Fibroblast of peridontal ligament (primary cell): ENCODE measurements around the gene MIEF2.
"Not testable (repeated sequence)": the region's sequence is repeated elsewhere in the genome, so short reads cannot be mapped to it uniquely, and the experiment has no call there.

Experiments
- DNase-seq: peaks from one replicate; pipeline ENCODE4 v3.0.0-alpha.2; 2010; ENCODE audit errors: extremely low read depth

The MIEF2 gene

DNA sequence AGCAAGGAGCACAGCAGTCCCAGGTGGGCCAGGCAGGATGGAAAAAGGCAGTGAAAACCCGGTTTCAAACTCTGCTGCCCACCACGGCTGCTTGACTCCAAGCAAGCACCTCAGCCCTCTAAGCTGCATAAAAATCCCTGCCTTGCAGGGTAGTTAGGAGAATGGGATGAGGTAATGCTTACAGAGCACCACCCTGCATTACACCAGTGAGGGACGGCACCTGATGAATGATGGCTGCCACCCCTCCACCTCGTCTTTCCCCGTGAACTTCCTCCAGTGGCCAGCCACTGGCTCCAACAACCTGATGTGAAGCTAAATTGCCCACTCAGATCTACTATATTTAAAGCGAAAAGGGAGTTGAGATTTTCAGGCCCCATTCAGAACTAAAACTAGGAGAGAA, 21.3 kb downstream of the MIEF2 start:
- no peak for DNase-seq

GRCh38 chr17:18285296-18285695, 24.8 kb downstream of the MIEF2 start:
- DNase-seq, result no peak

GRCh38 chr17:18291718-18292540, 31.5 kb downstream of the MIEF2 start:
- no peak for DNase-seq

GRCh38 chr17:18298061-18298460, 37.6 kb downstream of the MIEF2 start:
- DNase-seq, result not testable (repeated sequence)

DNA sequence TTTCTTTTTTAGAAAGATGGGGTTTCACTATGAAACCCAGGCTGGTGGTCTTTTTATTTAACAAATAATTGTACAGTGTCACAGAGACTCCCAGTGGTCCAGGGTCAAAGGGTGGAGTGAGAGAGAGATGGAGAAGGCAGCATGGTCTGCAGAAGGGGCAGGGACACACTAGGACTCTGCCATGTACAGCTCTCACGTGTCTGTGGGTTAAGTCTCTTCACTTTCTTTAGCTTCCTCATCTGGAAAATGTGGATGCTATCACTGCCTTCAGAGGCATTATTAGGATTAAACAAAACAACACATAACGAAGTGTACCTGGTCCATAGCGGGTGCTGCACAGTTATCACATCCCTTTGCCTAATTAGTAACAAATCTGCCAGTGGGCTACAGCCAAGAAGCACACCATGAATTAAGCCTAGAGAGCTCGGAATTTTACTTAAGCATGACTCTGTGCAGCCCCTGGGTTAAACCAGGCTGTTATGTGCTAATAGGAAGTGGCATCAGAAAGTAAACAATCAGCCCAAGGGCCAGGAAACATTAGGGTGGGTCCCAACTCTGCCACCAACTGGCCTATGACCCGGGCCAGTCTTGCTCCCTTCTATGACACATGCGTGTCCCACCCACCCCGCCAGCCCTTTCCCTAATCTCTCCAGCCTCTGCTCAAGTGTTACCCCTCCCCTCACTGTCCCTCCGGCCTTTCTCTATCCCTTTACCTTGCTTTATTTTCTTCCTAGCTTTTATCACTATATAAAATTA, 40.4 kb downstream of the MIEF2 start:
- DNase-seq, result no peak

- DNase-seq, result not testable (repeated sequence)
Observed at GRCh38 chr17:18303206-18303605, 42.7 kb downstream of the MIEF2 start.

DNA sequence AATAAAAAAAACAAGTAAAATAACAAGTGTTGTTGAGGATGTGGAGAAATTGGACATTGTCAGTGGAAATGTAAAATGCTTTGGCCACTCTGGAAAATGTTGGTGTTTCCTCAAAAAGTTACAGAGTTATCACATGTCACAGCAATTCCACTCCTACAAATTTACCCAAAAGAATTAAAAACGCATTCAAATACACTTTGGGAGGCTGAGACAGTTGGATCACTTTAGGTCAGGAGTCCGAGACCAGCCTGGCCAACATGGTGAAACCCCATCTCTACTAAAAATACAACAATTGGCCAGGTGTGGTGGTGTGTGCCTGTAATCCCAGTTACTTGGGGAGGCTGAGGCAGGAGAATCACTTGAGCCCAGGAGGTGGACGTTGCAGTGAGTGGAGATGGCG, 48.7 kb downstream of the MIEF2 start:
- no peak for DNase-seq

- peak; percentile 22 for DNase-seq
Observed at GRCh38 chr17:18314059-18314730, 53.7 kb downstream of the MIEF2 start.

DNA sequence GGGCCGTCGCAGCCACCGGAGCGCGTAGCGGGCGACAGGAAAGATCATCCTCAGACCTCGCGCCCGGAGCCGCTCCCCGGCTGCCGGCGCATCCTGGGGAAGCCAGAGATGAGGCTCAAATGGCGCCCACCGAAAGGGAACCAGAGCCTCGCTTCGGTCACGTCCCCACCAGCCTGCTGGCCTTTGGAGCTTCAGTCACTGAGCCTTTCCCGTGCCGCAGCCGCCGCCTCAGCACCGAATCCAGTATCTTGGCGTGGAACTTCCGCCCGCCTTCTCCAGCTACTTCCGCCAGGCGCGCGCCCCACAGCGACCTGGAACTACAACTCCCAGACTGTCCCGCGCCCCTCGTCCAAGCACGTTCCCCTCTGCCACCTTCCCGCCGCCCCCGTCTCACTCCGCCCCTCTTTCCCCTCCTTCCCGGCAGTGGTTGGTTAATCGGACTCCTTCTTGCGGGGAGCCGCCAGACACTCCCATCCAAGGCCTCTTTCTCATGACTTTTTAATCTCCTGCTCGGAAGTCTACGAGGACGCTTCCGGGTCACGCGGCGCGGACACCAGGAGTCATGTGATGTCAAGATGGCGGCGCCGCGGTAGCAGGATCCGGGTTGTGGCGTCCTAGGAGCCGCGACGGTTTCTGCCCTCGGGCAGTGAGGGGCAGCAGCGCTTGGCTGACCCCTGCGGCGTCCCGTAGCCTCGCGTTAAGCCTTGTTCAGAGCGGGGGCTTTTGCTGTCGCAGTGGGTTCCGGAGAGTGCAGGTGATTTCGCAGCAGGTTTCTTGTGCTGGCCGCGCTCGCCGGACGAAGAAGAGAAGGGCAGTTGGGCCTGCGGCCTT, 54.5 kb downstream of the MIEF2 start, which contains the start of the genes SMCR8 and TOP3A:
Gene SMCR8, plus strand, starts transcription at position 563 of the 831 bp plus-strand sequence. CDS start 497 bp downstream, outside the sequence.
Gene TOP3A, minus strand, starts transcription at position 264 of the 831 bp plus-strand sequence. Its CDS starts 216 bp downstream, at position 48.
- peak; percentile 98 for DNase-seq

DNA sequence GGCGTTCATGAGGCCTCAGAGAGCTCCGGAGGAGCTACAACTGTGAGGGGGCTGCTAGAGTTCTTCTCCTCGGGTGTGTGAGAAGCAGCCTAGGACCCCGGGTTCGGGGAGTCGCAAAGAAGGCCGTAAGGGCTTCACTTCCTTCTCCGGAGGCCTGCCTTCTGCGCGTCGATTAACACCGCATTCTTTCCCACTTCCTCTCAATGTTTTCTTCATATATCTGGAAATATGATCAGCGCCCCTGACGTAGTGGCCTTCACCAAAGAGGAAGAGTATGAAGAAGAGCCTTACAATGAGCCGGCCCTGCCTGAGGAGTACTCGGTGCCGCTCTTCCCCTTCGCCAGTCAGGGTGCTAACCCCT, 55.1 kb downstream of the MIEF2 start:
- DNase-seq, result peak; percentile 12

DNA sequence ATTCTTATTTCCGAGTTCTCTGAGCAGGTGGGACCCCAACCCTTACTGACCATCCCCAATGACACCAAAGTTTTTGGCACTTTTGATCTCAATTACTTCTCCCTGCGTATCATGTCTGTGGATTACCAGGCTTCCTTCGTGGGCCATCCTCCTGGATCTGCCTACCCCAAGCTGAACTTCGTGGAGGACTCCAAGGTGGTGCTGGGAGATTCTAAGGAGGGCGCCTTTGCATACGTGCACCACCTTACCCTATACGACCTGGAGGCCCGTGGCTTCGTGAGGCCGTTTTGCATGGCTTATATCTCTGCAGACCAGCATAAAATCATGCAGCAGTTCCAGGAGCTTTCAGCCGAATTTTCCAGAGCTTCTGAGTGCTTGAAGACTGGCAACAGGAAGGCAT, 55.5 kb downstream of the MIEF2 start:
- no peak for DNase-seq
